Brain microvascular endothelial cell (primary cell): ENCODE data around the gene SLC26A11.
A peak's percentile ranks its signal among the peaks of the same experiment; 100 is the strongest.

Experiments
- DNase-seq: peaks from one replicate; pipeline ENCODE4 v3.0.0-alpha.2; 2020
- H3K27ac ChIP-seq: fragments of 250-450 bp; sonication (Bioruptor Pico); 2 replicates; pipeline ENCODE4 v1.5.1; 2020; ENCODE audit warnings: mild to moderate bottlenecking, moderate library complexity
- H3K27me3 ChIP-seq: fragments of 250-450 bp; sonication (Bioruptor Pico); replicated peaks from 2 replicates; pipeline ENCODE4 v1.5.1; 2020; ENCODE audit warnings: mild to moderate bottlenecking
- H3K36me3 ChIP-seq: fragments of 250-450 bp; sonication (Bioruptor Pico); replicated peaks from 2 replicates; pipeline ENCODE4 v1.5.1; 2020; ENCODE audit warnings: mild to moderate bottlenecking
- H3K4me3 ChIP-seq: 2 replicates; pipeline ENCODE4 v1.5.1; 2011; ENCODE audit warnings: low read depth, mild to moderate bottlenecking, control low read depth, low read length, moderate library complexity
- CTCF ChIP-seq: IDR thresholded peaks from 2 replicates; pipeline ENCODE4 v1.5.1; 2011; ENCODE audit warnings: low read depth, mild to moderate bottlenecking, moderate library complexity, low read length, control low read depth, inconsistent platforms; ENCODE audit errors: missing control alignments
- in situ Hi-C: cut with HindIII; loops from 2 replicates; pipeline ENCODE4 v1.10.0; 2017; ENCODE audit warnings: low sequenced_read_pairs, low pct_ligation_motif_present

Gene SLC26A11

GRCh38 chr17:80289616-80290015 is 69.4 kb downstream of the SLC26A11 start:
- TF ChIP-seq CTCF, result no peak
- Histone ChIP-seq H3K27ac (no peak overlapping the region), H3K27me3 (no peaks in the 10 kb centered on the region), H3K36me3 (peaks cover 41% of the 10 kb centered on the region), H3K4me3 (no peak overlapping the region)
- in situ Hi-C loops, result no loop called here
- no peak for DNase-seq

GRCh38 chr17:80290156-80290555 is 69.9 kb downstream of the SLC26A11 start:
- H3K4me3 ChIP-seq, result no peak overlapping the region
- no peak for TF ChIP-seq CTCF
- no peaks in the 10 kb centered on the region for H3K27me3 ChIP-seq
- no peak for DNase-seq
- peaks cover 47% of the 10 kb centered on the region for H3K36me3 ChIP-seq
- no peak overlapping the region for H3K27ac ChIP-seq
- in situ Hi-C loops, result no loop called here

GRCh38 chr17:80291260-80291659 is 71.0 kb downstream of the SLC26A11 start:
- Histone ChIP-seq H3K27me3 (no peaks in the 10 kb centered on the region), H3K27ac (no peak overlapping the region), H3K36me3 (peaks cover 51% of the 10 kb centered on the region), H3K4me3 (no peak overlapping the region)
- TF ChIP-seq CTCF, result no peak
- no peak for DNase-seq
- in situ Hi-C loops, result no loop called here

- H3K4me3 ChIP-seq, result no peak overlapping the region
- H3K27ac ChIP-seq, result no peak overlapping the region
- peaks cover 58% of the 10 kb centered on the region for H3K36me3 ChIP-seq
- no peak for DNase-seq
- TF ChIP-seq CTCF, result no peak
- in situ Hi-C loops, result no loop called here
- H3K27me3 ChIP-seq, result no peaks in the 10 kb centered on the region
Measured at GRCh38 chr17:80291691-80292487, 71.7 kb downstream of the SLC26A11 start.

GRCh38 chr17:80292521-80292971 is 72.3 kb downstream of the SLC26A11 start:
- H3K27ac ChIP-seq, result no peak overlapping the region
- peaks cover 59% of the 10 kb centered on the region for H3K36me3 ChIP-seq
- H3K4me3 ChIP-seq, result no peak overlapping the region
- peak; percentile 29 for TF ChIP-seq CTCF
- H3K27me3 ChIP-seq, result no peaks in the 10 kb centered on the region
- in situ Hi-C loops, result no loop called here
- DNase-seq, result no peak

- no peak for TF ChIP-seq CTCF
- Histone ChIP-seq H3K27me3 (no peaks in the 10 kb centered on the region), H3K36me3 (peaks cover 60% of the 10 kb centered on the region), H3K4me3 (no peak overlapping the region), H3K27ac (no peak overlapping the region)
- in situ Hi-C loops, result no loop called here
- no peak for DNase-seq
Measured at GRCh38 chr17:80294210-80294609, 74.0 kb downstream of the SLC26A11 start.
